Naive B cell (primary cell): Measurements from ENCODE around the gene MPV17L. TPM values are rescaled to one million over a fixed set of nuclear protein-coding genes. Genes with fewer than 3 reads are reported as not detected.
"Not testable (repeated sequence)": the region's sequence is repeated elsewhere in the genome, so short reads cannot be mapped to it uniquely, and the experiment has no call there.

ENCODE experiments used
- ATAC-seq, 2 donors: fragments of 150-1000 bp; cut with Tn5 transposase; 2 replicates each; pipeline ENCODE4 v1.10.0; 2021; ENCODE audit warnings: low read depth in 2 of 2, mild to moderate bottlenecking in 2 of 2, moderate library complexity in 2 of 2
- DNase-seq: peaks from one replicate; pipeline ENCODE4 v3.0.0; 2022
- H3K27ac Mint-ChIP-seq, 6 donors: one replicate each; pipeline ENCODE4 v1.8.0; 2020 to 2022; ENCODE audit warnings: mild to moderate bottlenecking in 6 of 6, mixed read lengths in 6 of 6, moderate library complexity in 5 of 6, inconsistent platforms in 2 of 6
- H3K27me3 Mint-ChIP-seq, 3 donors: one replicate each; pipeline ENCODE4 v1.8.0; 2021 to 2022; ENCODE audit warnings: mixed read lengths in 3 of 3, mild to moderate bottlenecking in 1 of 3
- H3K36me3 Mint-ChIP-seq, 2 donors: one replicate each; pipeline ENCODE4 v1.8.0; 2020 to 2022; ENCODE audit warnings: mixed read lengths in 2 of 2, inconsistent platforms in 1 of 2, mild to moderate bottlenecking in 1 of 2
- H3K4me1 Mint-ChIP-seq, 3 donors: one replicate each; pipeline ENCODE4 v1.8.0; 2020 to 2022; ENCODE audit warnings: mixed read lengths in 3 of 3, inconsistent platforms in 1 of 3, mild to moderate bottlenecking in 1 of 3, moderate library complexity in 1 of 3
- H3K4me3 Mint-ChIP-seq, 8 donors: one replicate each; pipeline ENCODE4 v1.8.0; 2020 to 2022; ENCODE audit warnings: mild to moderate bottlenecking in 8 of 8, mixed read lengths in 8 of 8, moderate library complexity in 8 of 8, inconsistent platforms in 2 of 8
- H3K9me3 Mint-ChIP-seq, 7 donors: one replicate each; pipeline ENCODE4 v1.8.0; 2020 to 2022; ENCODE audit warnings: mixed read lengths in 7 of 7, mild to moderate bottlenecking in 5 of 7, inconsistent platforms in 2 of 7, moderate library complexity in 1 of 7
- polyA plus RNA-seq, 6 donors: library from polyadenylated mRNA; unstranded; fragments of 300-500 nt; fragmentation: Illumina TruSeq; gene quantifications; one replicate each; pipeline ENCODE4 v1.2.3, GENCODE V29; 2021; ENCODE audit warnings: low read depth in 6 of 6

Gene MPV17L
- polyA plus RNA-seq, 6 donors from 2014 or later, result not detected

DNA sequence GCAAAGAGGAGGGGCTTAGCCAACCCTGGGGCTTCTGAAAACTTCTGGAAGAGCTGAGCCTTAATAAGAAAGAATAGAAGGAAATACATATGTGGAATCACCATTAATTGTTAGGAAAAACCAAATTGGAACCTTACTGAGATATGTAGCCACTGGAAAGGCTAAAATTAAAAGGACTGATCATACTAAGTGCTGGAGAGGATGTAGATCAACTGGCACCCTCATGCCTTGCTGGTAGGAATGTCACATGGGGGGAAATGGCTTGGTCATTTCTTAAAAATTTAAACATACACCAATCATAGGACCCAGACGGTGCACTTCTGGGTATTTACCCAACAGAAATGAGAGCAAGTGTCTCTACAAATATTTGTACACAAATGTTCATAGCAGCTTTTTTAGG lies 49.9 kb downstream of the MPV17L start:
- peaks cover 0 to 13% (median 9%) of the 10 kb centered on the region in 3 donors for H3K27me3 Mint-ChIP-seq
- H3K36me3 Mint-ChIP-seq, result no peaks in the 10 kb centered on the region
- H3K4me3 Mint-ChIP-seq, result no peak overlapping the region
- peaks cover 0 to 10% (median 5%) of the 10 kb centered on the region in 7 donors for H3K9me3 Mint-ChIP-seq
- no peak overlapping the region for H3K27ac Mint-ChIP-seq
- DNase-seq (no peak), ATAC-seq (no peak)
- H3K4me1 Mint-ChIP-seq, result no peaks in the 10 kb centered on the region

DNA sequence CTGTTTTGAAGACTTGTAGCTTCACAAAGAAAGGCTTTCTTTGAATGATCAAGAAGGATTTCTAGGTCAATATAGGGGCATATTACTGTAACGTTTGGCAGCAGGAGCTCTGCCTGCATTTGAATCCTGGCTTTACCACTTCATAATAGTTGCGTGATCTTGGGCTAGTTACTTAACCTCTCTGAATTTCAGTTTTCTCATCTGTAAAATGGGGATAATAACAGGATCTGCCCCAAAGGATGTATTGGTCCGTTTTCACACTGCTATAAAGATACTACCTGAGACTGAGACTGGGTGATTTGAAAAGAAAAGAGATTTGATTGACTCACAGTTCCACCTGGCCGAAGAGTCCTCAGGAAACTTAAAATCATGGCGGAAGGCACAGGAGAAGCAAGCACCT lies 51.3 kb downstream of the MPV17L start:
- no peak for ATAC-seq
- Mint-ChIP-seq H3K36me3 (no peaks in the 10 kb centered on the region), H3K27ac (no peak overlapping the region), H3K4me3 (no peak overlapping the region), H3K4me1 (no peaks in the 10 kb centered on the region), H3K27me3 (peaks cover 0 to 13% (median 9%) of the 10 kb centered on the region in 3 donors), H3K9me3 (peaks cover 0 to 10% (median 5%) of the 10 kb centered on the region in 7 donors)
- no peak for DNase-seq

DNA sequence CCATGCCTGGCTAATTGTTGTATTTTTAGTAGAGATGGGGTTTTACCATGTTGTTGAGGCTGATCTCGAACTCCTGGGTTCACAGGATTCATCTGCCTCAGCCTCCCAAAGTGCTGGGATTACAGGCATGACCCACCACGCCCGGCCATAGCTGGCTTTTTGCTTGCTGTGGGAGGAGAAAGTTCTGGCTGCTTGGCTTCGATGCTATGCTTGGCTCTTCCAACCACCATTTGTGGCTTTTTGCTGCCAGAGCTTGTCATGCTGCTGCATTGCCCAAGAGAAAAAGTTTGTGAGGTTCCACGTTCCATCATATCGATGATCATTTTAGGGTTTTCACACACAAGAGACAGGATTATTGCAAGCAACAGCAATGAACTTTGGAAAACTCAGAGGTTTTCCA lies 55.1 kb downstream of the MPV17L start:
- ATAC-seq (no peak), DNase-seq (no peak)
- H3K9me3 Mint-ChIP-seq, result peaks cover 0 to 3% (median 0%) of the 10 kb centered on the region in 7 donors
- peaks cover 9 to 20% (median 10%) of the 10 kb centered on the region in 3 donors for H3K27me3 Mint-ChIP-seq
- H3K4me1 Mint-ChIP-seq, result no peaks in the 10 kb centered on the region
- no peak overlapping the region for H3K27ac Mint-ChIP-seq
- H3K36me3 Mint-ChIP-seq, result peaks cover 0 to 3% of the 10 kb centered on the region in 2 donors
- no peak overlapping the region for H3K4me3 Mint-ChIP-seq

DNA sequence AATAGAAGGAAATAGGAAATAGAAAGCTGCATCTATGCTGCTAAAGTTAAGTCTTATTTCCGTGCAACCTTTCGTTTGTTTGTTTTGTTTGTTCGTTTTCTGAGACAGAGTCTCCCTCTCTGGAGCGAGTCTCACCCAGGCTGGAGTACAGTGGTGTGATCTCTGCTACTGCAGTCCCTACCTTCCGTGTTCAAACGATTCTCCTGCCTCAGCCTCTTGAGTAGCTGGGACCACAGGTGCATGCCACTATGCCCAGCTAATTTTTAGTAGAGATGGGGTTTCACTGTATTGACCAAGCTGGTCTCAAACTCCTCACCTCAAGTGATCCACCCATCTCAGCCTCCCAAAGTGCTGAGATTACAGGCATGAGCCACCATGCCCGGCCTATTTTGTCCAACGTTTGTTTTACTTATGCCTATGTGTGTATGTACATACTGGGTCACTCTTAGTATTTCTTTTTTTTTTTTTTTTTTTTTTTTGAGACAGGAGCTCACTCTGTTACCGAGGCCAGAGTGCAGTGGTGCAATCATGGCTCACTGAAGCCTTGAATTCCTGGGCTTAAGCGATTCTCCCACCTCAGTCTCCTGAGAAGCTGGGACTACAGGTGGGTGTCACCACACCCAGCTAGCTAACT lies 55.7 kb downstream of the MPV17L start:
- H3K36me3 Mint-ChIP-seq, result peaks cover 0 to 3% of the 10 kb centered on the region in 2 donors
- peak overlapping the region in 1 of 6 donors; percentile 17 for H3K27ac Mint-ChIP-seq
- no peaks in the 10 kb centered on the region for H3K9me3 Mint-ChIP-seq
- DNase-seq (no peak), ATAC-seq (no peak)
- H3K4me1 Mint-ChIP-seq, result no peaks in the 10 kb centered on the region
- H3K27me3 Mint-ChIP-seq, result peaks cover 9 to 20% (median 14%) of the 10 kb centered on the region in 3 donors
- H3K4me3 Mint-ChIP-seq, result no peak overlapping the region

DNA sequence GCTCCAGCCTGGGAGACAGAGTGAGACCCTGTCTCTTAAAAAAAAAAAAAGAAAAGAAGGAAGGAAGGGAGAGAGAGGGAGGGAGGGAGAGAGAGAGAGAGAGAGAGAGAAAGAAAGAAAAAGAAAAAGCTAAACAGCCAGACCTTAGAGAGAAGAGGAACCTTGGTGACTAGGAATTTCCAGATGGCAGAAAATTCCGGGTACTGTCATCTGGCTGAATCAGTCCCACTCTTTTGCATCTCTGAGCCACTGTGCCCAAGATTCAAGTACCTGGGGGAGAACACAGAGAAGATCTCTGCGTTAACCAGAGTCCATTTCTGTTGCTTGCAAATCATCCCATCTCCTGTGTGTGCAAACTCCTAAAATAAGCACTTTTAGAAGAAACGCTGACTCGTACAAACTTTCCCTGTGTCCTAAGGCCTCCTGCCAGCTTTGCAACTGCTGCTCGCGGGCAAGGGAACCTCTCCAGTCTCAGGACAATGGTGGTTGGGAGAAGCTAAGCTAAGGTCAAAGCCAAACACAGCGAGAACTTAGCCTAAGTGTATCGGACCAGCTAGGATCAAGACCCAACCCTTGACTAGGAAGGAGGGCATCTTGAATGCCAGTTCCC lies 56.8 kb downstream of the MPV17L start:
- H3K4me1 Mint-ChIP-seq, result no peaks in the 10 kb centered on the region
- H3K27ac Mint-ChIP-seq, result no peak overlapping the region
- ATAC-seq (no peak), DNase-seq (no peak)
- H3K27me3 Mint-ChIP-seq, result peaks cover 6 to 14% (median 12%) of the 10 kb centered on the region in 3 donors
- H3K9me3 Mint-ChIP-seq, result no peaks in the 10 kb centered on the region
- H3K36me3 Mint-ChIP-seq, result peaks cover 0 to 3% of the 10 kb centered on the region in 2 donors
- H3K4me3 Mint-ChIP-seq, result no peak overlapping the region

DNA sequence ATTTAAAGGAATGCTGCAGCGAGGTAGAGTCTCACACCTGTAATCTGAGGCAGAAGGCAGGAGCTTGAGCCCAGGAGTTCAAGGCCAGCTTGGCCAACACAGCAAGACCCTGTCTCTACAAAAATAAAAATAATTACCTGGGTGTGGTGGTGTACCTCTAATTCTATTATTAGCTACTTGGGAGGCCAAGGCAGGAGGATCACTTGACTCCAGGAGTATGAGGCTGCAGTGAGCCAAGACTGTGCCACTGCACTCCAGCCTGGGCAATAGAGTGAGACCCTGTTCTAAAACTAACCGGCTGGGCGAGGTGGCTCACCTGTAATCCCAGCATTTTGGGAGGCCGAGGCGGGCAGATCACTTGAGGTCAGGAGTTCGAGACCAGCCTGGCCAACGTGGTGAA lies 57.7 kb downstream of the MPV17L start:
- not testable (repeated sequence) for H3K36me3 Mint-ChIP-seq, ATAC-seq, DNase-seq, H3K9me3 Mint-ChIP-seq, H3K27ac Mint-ChIP-seq, H3K4me1 Mint-ChIP-seq, H3K4me3 Mint-ChIP-seq
- peaks cover 8 to 22% (median 17%) of the 10 kb centered on the region in 3 donors for H3K27me3 Mint-ChIP-seq

DNA sequence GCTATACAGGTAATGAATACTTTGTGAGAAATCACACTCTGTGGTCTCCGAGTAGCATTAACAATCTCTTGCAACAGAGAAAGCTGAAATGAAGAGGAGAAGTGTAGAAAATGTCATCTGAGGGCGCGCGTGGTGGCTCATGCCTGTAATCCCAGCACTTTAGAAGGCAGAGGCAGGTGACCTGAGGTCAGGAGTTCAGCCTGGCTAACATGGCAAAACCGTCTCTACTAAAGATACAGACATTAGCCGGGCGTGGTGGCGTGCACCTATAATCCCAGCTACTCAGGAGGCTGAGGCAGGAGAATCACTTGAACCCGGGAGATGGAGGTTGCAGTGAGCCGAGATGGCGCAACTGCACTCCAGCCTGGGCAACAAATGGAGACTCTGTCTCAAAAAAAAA lies 59.4 kb downstream of the MPV17L start:
- H3K9me3 Mint-ChIP-seq, H3K36me3 Mint-ChIP-seq, DNase-seq, ATAC-seq, H3K27ac Mint-ChIP-seq, H3K4me1 Mint-ChIP-seq, H3K4me3 Mint-ChIP-seq: not testable (repeated sequence)
- H3K27me3 Mint-ChIP-seq, result peaks cover 10 to 30% (median 28%) of the 10 kb centered on the region in 3 donors

DNA sequence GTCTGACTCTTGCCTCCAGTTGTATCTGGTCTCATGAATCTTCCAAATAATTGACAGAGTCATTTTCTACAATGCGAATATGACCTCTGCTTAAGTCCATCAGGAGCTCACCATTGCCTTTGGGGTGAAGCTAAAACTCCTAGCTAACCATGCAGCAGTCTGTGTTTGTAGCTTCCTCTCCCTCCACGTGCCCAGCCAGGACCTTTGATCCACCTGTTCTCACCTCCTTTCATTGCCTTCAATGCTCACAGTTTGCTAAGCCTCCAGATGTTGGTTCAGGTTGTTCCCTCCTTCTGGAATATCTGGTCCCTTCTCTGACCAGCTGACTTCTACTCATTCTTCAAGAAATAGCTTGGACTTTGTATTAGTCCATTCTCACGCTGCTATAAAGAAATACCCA lies 61.8 kb downstream of the MPV17L start:
- ATAC-seq (no peak), DNase-seq (no peak)
- H3K27ac Mint-ChIP-seq, result no peak overlapping the region
- H3K4me3 Mint-ChIP-seq, result no peak overlapping the region
- H3K36me3 Mint-ChIP-seq, result peaks cover 0 to 3% of the 10 kb centered on the region in 2 donors
- H3K4me1 Mint-ChIP-seq, result no peaks in the 10 kb centered on the region
- H3K27me3 Mint-ChIP-seq, result peaks cover 16 to 30% (median 28%) of the 10 kb centered on the region in 3 donors
- H3K9me3 Mint-ChIP-seq, result peaks cover 0 to 6% (median 0%) of the 10 kb centered on the region in 7 donors

DNA sequence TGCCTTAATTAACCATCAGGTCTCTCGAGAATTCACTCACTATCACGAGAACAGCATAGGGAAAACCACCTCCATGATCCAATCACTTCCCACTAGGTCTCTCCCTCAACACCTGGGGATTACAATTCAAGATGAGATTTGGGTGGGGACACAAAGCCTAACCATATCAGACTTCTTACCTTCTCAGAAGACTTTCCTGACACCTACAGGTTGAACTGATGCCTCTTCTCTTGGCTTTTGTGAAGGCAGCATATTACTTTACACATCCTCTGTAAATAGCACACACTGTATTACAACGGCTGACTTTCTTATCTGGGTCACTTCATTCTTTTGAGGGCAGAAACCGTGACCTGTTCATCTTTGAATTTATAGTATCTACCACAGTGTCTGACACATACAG lies 62.4 kb downstream of the MPV17L start:
- H3K9me3 Mint-ChIP-seq, result peaks cover 0 to 6% (median 0%) of the 10 kb centered on the region in 7 donors
- H3K27ac Mint-ChIP-seq, result no peak overlapping the region
- no peak for ATAC-seq

DNA sequence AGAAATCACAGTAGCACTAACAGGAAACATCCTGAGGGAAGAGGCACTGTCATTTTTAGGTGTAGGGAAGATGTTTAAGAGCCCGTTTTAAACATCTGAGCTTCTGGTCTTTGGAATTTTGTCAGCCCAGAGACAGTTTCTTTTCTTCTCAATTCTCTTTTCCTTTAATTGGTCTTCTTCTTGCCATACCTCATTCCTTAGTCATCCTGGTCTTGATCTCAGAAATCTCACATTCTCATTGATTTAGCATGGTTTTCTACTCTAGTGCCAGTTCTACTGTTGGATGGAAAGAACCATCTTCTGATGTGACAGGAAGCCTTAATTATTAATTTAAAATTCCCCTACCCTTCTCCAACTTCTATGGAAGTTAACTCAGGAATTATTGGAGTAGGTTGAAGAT lies 64.2 kb downstream of the MPV17L start:
- H3K27me3 Mint-ChIP-seq, result peaks cover 16 to 23% (median 21%) of the 10 kb centered on the region in 3 donors
- peaks cover 0 to 6% (median 0%) of the 10 kb centered on the region in 7 donors for H3K9me3 Mint-ChIP-seq
- ATAC-seq (no peak), DNase-seq (no peak)
- no peaks in the 10 kb centered on the region for H3K36me3 Mint-ChIP-seq
- H3K27ac Mint-ChIP-seq, result no peak overlapping the region
- no peaks in the 10 kb centered on the region for H3K4me1 Mint-ChIP-seq
- no peak overlapping the region for H3K4me3 Mint-ChIP-seq

More for the DNA sequence above, 62.4 kb downstream of the MPV17L start:
- Mint-ChIP-seq H3K36me3 (peaks cover 0 to 3% of the 10 kb centered on the region in 2 donors), H3K4me1 (no peaks in the 10 kb centered on the region), H3K27me3 (peaks cover 16 to 30% (median 28%) of the 10 kb centered on the region in 3 donors), H3K4me3 (no peak overlapping the region)
- no peak for DNase-seq

DNA sequence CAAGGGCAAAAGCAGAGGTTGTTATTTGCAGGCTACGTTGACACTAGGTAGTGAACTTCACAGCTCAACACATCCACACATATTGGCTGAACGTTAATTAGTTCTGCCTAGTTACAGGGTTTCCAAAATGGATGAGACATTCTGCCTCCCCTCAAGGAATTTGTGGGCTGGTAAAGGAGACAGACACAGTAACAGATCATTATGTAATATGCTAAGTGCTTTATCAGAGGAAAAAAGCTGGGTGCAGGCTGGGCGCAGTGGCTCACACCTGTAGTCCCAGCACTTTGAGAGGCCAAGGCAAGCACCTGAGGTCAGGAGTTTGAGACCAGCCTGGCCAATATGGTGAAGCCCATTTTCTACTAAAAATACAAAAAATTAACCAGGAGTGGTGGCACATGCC lies 65.0 kb downstream of the MPV17L start:
- H3K9me3 Mint-ChIP-seq, result peaks cover 0 to 6% (median 0%) of the 10 kb centered on the region in 7 donors
- no peak overlapping the region for H3K27ac Mint-ChIP-seq
- peaks cover 16 to 21% (median 20%) of the 10 kb centered on the region in 3 donors for H3K27me3 Mint-ChIP-seq
- H3K4me1 Mint-ChIP-seq, result no peaks in the 10 kb centered on the region
- no peak for ATAC-seq
- H3K36me3 Mint-ChIP-seq, result no peaks in the 10 kb centered on the region
- DNase-seq, result no peak
- no peak overlapping the region for H3K4me3 Mint-ChIP-seq

DNA sequence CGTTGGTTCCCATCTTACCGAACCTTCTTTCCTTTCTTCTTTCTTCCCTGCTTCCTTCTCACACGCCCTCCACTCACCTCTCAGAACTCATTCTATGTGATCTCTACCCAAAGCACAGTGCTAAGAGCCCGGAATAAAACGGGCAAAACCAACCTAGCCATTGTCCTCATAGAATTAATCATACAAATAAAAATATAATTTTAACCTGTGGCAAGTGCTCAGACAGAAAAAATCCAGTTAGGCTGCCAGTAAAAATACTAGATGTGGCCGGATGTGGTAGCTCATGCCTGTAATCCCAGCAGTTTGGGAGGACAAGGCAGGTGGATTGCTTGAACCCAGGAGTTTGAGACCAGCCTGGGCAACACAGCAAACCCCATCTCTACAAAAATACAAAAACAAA lies 65.8 kb downstream of the MPV17L start:
- H3K36me3 Mint-ChIP-seq, result no peaks in the 10 kb centered on the region
- ATAC-seq, result no peak
- DNase-seq, result no peak
- peaks cover 16 to 21% (median 16%) of the 10 kb centered on the region in 3 donors for H3K27me3 Mint-ChIP-seq
- H3K4me3 Mint-ChIP-seq, result no peak overlapping the region
- peaks cover 0 to 6% (median 0%) of the 10 kb centered on the region in 7 donors for H3K9me3 Mint-ChIP-seq
- H3K4me1 Mint-ChIP-seq, result no peaks in the 10 kb centered on the region
- H3K27ac Mint-ChIP-seq, result no peak overlapping the region
